ENCODE data around the gene UNC45B. TPM values are rescaled to one million over a fixed set of nuclear protein-coding genes. Genes with fewer than 3 reads are reported as not detected.
"Not testable (repeated sequence)": the region's sequence is repeated elsewhere in the genome, so short reads cannot be mapped to it uniquely, and the experiment has no call there.

Gene UNC45B
- total RNA-seq, 1 experiment from 2014 or later: 0.07 TPM

- TF ChIP-seq PRDM15 (CRISPR knock-in tag; IDR thresholded peaks at IDR 0.05): no peak
Observed at GRCh38 chr17:35104844-35105450, 42.7 kb upstream of the UNC45B start (continued).

GRCh38 chr17:35110791-35111190 is 36.8 kb upstream of the UNC45B start:
- H3K27me3 Mint-ChIP-seq (ENCODE audit: low read depth); H3K4me1 Mint-ChIP-seq; ATAC-seq; H3K4me3 Mint-ChIP-seq; H3K27ac Mint-ChIP-seq; POLR2A ChIA-PET; DNase-seq (ENCODE audit: low spot score); H3K9me3 Mint-ChIP-seq: not testable (repeated sequence)
- CTCF ChIA-PET: interaction anchor here (0.6 to 2.7 kb wide), 2 partner anchors 9 to 21 kb away, joined by 4 to 10 read pairs; partner anchors contain the start of gene RAD51D
- peaks cover 13% of the 10 kb centered on the region for H3K36me3 Mint-ChIP-seq

- 0 out of 2 replicates have a peak overlapping the region, but pooled peaks have one; percentile 30 for H3K27ac Mint-ChIP-seq
- H3K4me3 Mint-ChIP-seq: no peak overlapping the region
- 0 out of 2 replicates have a peak, but pooled peaks cover 5% of the 10 kb centered on the region for H3K36me3 Mint-ChIP-seq
- H3K27me3 Mint-ChIP-seq (ENCODE audit: low read depth): peaks cover 17% of the 10 kb centered on the region
- no peaks in the 10 kb centered on the region for H3K9me3 Mint-ChIP-seq
- peak; percentile 16 for ATAC-seq
- ChIA-PET POLR2A (no interaction called here), CTCF (interaction anchor here (1.4 to 1.7 kb wide), 2 partner anchors 27 to 422 kb away, joined by 4 read pairs; no protein-coding TSS in a partner anchor)
- H3K4me1 Mint-ChIP-seq: peaks cover 17% of the 10 kb centered on the region
- DNase-seq (ENCODE audit: low spot score): no peak
- TF ChIP-seq GABPB1 (CRISPR knock-in tag; IDR thresholded peaks at IDR 0.05) (no peak), AR (CRISPR knock-in tag; IDR thresholded peaks at IDR 0.05) (no peak), SOX15 (CRISPR knock-in tag; IDR thresholded peaks at IDR 0.05) (no peak), STAT6 (CRISPR knock-in tag; conservative IDR thresholded peaks at IDR 0.05; ENCODE audit: low read depth) (no peak), HMGXB4 (CRISPR knock-in tag; IDR thresholded peaks at IDR 0.05) (no peak), ZMAT4 (CRISPR knock-in tag; IDR thresholded peaks at IDR 0.05) (no peak), PRRX2 (CRISPR knock-in tag; IDR thresholded peaks at IDR 0.05) (no peak), USF1 (CRISPR knock-in tag; IDR thresholded peaks at IDR 0.05) (no peak), KAT7 (CRISPR knock-in tag; IDR thresholded peaks at IDR 0.05; ENCODE audit: borderline replicate concordance) (no peak), NFATC4 (CRISPR knock-in tag; IDR thresholded peaks at IDR 0.05) (no peak), ERG (CRISPR knock-in tag; IDR thresholded peaks at IDR 0.05) (no peak), USF2 (CRISPR knock-in tag; IDR thresholded peaks at IDR 0.05) (no peak)
Observed at GRCh38 chr17:35116845-35117244, 30.8 kb upstream of the UNC45B start.
